Erythroblast (primary cell): ENCODE measurements around the gene UHMK1.

ENCODE experiments used
- GATA1 ChIP-seq: IDR thresholded peaks from 2 replicates; pipeline ENCODE4 v1.6.1; 2011; ENCODE audit warnings: low read depth, mild to moderate bottlenecking, control low read depth, low read length, moderate library complexity
- POLR2A ChIP-seq: IDR thresholded peaks from 2 replicates; pipeline ENCODE4 v1.6.1; 2011; ENCODE audit warnings: mild to moderate bottlenecking, low read length

GRCh38 chr1:162551969-162552683, 54.5 kb downstream of the UHMK1 start:
- TF ChIP-seq POLR2A (no peak), GATA1 (no peak)
